Thoracic aorta (tissue), 2 donors: ENCODE results near the gene TMEM255B. TPM values are rescaled to one million over a fixed set of nuclear protein-coding genes. Genes with fewer than 3 reads are reported as not detected.

Experiments
- ATAC-seq: fragments of 150-250 bp; one replicate; pipeline ENCODE4 v1.8.0; 2017; ENCODE audit warnings: low read depth; ENCODE audit not compliant: insufficient number of reproducible peaks, low FRiP score
- DNase-seq: peaks from one replicate; pipeline ENCODE4 v3.0.0-alpha.2; 2020; ENCODE audit warnings: low spot score
- H3K27ac ChIP-seq, 2 donors: fragments of 200-600 bp; sonication (generic); 1 replicate in 1 of 2; 2 replicates in 1 of 2; pipeline ENCODE4 v1.5.1; 2016; ENCODE audit warnings: mild to moderate bottlenecking in 2 of 2, moderate library complexity in 2 of 2
- H3K27me3 ChIP-seq: fragments of 200-600 bp; sonication (generic); replicated peaks from 2 replicates; pipeline ENCODE4 v1.6.0; 2016; ENCODE audit warnings: mild to moderate bottlenecking; ENCODE audit not compliant: insufficient read depth
- H3K36me3 ChIP-seq: fragments of 200-600 bp; sonication (generic); one replicate; pipeline ENCODE4 v1.5.1; 2016
- H3K4me1 ChIP-seq, 2 donors: fragments of 200-600 bp; sonication (generic); 1 replicate in 1 of 2; 2 replicates in 1 of 2; pipeline versions ENCODE4 v1.5.1 to v1.6.0; 2016; ENCODE audit warnings: low read depth in 2 of 2, mild to moderate bottlenecking in 1 of 2; ENCODE audit not compliant: control insufficient read depth in 1 of 2
- H3K4me3 ChIP-seq: fragments of 200-600 bp; sonication (generic); 2 replicates; pipeline ENCODE4 v1.5.1; 2016; ENCODE audit warnings: mild to moderate bottlenecking
- H3K9me3 ChIP-seq: fragments of 200-600 bp; sonication (generic); 2 replicates; pipeline ENCODE4 v1.5.1; 2016
- CTCF ChIP-seq: fragments of 200-600 bp; sonication (generic); IDR thresholded peaks from one replicate; pipeline ENCODE4 v1.5.1; 2019; ENCODE audit warnings: antibody characterized with exemption
- total RNA-seq, 2 donors: library from RNA; depleted of rRNA; stranded (reverse); fragments of >200 nt; gene quantifications; one replicate each; pipeline versions ENCODE4 v1.1.0 to v1.2.3, GENCODE V29; 2016

The TMEM255B gene
- total RNA-seq, 2 donors from 2014 or later: 11.2 to 14.9 TPM

- DNase-seq (no peak), ATAC-seq (peak; percentile 19)
- peaks cover 3% of the 10 kb centered on the region for H3K36me3 ChIP-seq
- TF ChIP-seq CTCF: no peak
- peak overlapping the region; percentile 93 to 94 for H3K27ac ChIP-seq
- no peaks in the 10 kb centered on the region for H3K9me3 ChIP-seq
- peaks cover 21 to 45% of the 10 kb centered on the region in 2 donors for H3K4me1 ChIP-seq
- H3K4me3 ChIP-seq: peak overlapping the region; percentile 85
- H3K27me3 ChIP-seq: no peaks in the 10 kb centered on the region
These were observed 103.3 kb downstream of the TMEM255B start for GRCh38 chr13:113862191-113862930.

- H3K4me3 ChIP-seq: peak overlapping the region; percentile 85
- no peaks in the 10 kb centered on the region for H3K9me3 ChIP-seq
- TF ChIP-seq CTCF: no peak
- ATAC-seq: no peak
- peaks cover 3% of the 10 kb centered on the region for H3K36me3 ChIP-seq
- H3K27me3 ChIP-seq: no peaks in the 10 kb centered on the region
- H3K27ac ChIP-seq: peak overlapping the region; percentile 93 to 94
- H3K4me1 ChIP-seq: peaks cover 18 to 39% of the 10 kb centered on the region in 2 donors
- DNase-seq: no peak
These were observed 104.0 kb downstream of the TMEM255B start for GRCh38 chr13:113862931-113863523.

GRCh38 chr13:113863524-113864272 is 104.7 kb downstream of the TMEM255B start, which contains the start of gene GAS6:
Gene GAS6 (minus strand): TSS chr13:113864076. CDS start chr13:113863920, 156 bp downstream.
- no peak for DNase-seq
- H3K9me3 ChIP-seq: no peaks in the 10 kb centered on the region
- TF ChIP-seq CTCF: no peak
- H3K4me3 ChIP-seq: peak within 1 kb of the TSS; percentile 85
- ATAC-seq: peak; percentile 53
- H3K4me1 ChIP-seq: peaks cover 18 to 36% of the 10 kb centered on the region in 2 donors
- H3K27me3 ChIP-seq: no peaks in the 10 kb centered on the region
- peaks cover 3% of the 10 kb centered on the region for H3K36me3 ChIP-seq
- peak within 1 kb of the TSS; percentile 93 to 94 for H3K27ac ChIP-seq

GRCh38 chr13:113864273-113864890 is 105.4 kb downstream of the TMEM255B start:
- Histone ChIP-seq H3K27me3 (no peaks in the 10 kb centered on the region), H3K9me3 (no peaks in the 10 kb centered on the region), H3K4me1 (peaks cover 18 to 36% of the 10 kb centered on the region in 2 donors), H3K27ac (peak overlapping the region; percentile 89 to 94), H3K36me3 (no peaks in the 10 kb centered on the region), H3K4me3 (peak overlapping the region; percentile 85)
- ATAC-seq: no peak
- DNase-seq: no peak
- no peak for TF ChIP-seq CTCF
